GF-D8 (cell line): ENCODE measurements around the gene PBRM1.
"Not testable (repeated sequence)": the region's sequence is repeated elsewhere in the genome, so short reads cannot be mapped to it uniquely, and the experiment has no call there.

ENCODE experiments used
- DNase-seq: peaks from one replicate; lab custom pipeline; 2025; lab: John Stamatoyannopoulos, UW

PBRM1 gene

DNA sequence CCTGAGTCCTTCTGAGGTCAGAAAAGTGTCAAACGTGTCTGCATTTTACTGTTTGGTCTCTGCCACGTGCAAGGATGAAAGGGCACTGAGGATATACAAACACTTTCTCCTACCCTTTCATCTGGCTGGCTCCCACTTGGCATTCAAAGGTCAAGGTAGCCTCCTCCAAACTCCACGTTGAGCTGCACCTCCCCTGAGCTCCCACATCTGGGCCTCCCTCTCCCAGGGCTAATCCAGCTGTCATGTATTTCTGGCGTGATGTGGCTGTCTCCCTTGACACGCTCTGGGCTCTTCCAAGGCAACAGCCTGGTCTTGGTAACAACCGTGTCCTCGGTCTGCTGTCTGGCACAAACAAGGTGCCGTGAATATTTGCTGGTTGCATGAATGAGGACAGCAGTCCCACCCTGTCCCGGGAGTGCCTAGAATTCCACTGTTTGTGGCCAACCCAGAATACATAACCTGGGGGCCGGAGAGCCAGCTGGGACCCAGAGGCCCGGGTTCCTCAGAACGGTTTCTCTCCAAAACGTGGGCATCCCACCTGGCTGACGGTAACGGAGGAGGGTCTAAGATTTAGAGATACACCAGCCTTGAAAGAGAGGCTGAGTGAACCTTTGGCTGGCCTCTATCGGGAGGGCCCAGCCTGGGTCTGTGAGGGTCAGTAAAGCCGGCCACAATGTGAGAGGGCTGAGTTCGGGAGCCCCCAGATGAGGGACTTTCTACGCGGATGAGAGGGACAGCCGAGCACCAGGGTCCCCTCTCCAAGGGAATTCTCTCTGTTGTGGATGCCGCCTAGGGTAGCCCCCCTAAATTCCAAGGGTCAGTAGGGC, 19.1 kb upstream of the PBRM1 start:
- no peak for DNase-seq

DNA sequence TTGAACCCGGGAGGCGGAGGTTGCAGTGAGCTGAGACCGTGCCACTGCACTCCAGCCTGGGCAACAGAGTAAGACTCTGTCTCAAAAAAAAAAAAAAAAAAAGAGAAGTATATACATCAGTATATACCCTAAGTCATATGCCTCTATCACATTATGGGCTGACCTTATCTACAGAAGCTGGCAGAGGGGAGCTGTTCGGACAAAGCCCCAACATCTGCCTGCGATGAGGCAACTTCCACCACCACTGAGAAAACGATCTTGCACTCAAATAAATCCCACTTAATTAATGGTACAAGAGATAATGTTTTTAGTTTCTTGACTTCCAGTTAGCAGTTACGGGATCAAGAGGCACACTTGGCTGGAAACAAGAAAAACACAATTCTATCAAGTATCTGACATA, 17.6 kb upstream of the PBRM1 start:
- DNase-seq, result peak; percentile 38

DNA sequence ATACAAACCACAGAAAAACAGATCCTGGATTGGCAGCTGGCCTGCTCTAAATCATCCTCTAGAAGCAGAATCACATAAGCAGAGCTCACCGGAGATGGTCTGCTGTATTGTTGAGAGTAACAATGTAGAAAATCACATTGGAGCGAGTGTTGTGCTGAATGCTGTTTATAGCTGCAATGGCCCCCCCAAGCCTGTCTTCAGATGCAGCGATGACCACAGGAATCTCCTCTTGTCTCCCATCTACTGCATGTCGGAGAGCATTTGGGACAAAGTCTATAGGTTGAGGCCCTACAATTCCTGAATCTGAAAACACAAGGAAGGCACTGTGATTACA, 11.9 kb upstream of the PBRM1 start:
- DNase-seq, result no peak

DNA sequence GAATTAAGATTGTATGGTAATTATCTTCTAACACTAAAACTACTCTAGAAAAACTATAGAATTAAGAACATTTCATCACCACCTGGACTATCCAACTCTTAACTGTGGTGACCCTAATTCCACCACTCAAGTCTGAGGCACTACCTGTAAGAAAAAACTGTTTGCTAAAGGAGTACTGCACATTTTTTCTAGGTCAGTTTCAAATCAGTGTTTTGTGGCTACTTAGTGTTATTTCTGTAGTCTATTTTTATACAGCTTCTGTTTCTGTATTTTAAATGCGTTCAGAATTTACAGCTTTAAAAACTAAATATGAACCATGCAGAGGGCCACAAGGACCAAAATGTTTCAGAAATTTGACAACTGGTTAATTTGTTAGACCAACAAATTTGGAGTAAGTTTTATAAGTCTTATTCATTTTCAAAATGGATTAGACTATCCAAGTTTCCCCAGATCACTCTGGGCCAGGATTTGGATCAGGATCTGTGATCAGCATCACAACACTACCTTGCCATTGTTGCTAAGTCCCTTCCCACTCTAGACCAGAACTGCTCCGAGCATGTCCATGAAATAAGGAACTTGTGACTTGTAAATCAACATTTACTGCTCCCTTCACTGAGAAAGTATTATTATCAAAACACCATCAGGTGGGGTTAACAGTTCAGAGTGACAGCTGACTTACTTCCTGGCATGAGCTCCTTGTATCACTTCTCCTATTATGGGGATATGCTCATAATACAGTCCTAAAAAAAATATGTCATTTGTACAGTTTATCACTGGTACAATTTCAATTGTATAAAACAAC, 11.3 kb upstream of the PBRM1 start:
- no peak for DNase-seq

DNA sequence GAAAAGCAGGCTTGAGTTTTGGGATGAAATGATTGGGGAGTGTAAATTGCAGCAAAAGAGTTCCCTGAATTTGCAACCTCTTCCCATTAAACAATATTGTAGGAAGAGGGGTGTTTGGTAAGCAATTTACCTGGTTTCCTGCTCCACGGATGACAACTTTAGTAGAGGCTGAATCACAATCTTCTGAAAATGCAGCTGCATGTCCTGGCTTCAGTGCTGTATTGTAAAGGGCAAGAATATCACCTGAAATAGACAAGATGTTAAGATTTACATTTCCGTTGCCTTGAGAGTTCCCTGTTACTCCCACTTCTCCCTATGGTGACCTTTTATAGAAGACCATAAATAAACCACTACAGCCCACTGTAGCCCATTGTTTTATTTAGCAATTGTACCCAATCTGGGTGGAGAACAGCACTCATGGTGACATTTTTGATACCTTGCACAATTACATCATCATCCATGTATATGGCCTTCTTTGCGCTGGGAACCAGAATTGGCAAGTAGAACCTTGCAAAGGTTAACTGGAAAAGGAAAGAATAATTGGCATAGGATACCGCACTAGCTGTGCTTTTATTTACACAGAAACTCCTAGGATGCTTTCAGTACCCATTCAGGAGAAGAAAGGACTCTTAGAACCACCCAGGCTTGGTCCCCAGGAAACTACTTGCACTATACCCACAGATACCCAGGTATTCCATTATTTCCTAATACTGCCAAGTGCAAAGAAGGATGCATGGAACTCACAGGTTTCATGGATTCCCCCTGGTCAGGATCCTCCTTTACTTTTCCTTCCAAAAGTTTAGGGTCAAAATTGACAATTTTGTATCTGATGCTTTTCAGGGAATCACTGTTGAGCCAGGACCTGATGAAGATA, 10.3 kb upstream of the PBRM1 start:
- DNase-seq, result no peak

DNA sequence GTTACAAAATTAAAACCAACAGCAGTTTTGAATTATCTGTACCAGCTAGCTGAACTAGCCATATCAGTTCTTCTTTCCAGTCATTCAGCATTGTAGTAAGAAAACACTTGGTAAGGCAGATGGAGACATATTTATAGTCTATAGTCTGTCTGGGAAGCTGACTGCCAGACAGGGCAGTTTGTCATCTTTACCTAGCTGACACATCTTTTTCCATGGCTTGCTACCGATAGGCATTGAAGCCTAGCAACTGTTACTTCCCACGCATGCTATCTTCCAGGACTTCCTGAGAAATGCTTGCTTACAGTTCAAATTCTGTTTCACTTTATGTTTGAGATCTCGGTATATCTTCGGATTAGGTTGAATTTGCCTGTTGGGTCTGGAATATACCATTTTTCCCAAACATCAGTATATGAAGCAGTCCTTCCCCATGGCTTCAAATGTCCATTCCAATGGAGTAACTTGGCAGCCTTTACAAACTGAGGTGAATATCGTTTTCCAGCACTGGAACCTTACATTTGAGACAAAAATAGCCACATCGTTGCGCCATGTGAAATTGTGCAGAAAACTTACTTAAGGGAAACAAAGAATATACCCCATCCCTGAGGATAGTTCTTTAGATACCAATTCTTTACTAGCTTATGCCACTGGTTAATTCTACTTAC, 8.9 kb upstream of the PBRM1 start:
- no peak for DNase-seq

DNA sequence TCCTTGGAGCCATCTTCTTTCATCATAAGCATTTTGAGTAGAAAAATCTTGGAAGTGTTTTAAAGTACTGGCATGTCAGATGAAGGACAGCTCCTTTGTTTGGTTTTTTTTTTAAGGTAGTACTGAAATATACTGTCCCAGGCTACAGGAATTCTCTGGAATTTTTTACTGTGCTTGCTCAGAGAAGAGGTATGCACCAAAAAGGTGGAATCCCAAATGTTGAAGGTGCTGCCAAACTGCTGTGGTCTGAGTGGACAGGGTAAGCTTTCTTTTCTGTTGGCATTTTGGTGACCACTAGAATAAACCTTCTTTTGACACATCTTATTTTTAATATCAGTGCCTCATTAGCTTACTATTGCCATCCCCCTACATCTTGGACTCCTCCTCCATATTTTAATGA, 7.4 kb upstream of the PBRM1 start:
- DNase-seq, result no peak

DNA sequence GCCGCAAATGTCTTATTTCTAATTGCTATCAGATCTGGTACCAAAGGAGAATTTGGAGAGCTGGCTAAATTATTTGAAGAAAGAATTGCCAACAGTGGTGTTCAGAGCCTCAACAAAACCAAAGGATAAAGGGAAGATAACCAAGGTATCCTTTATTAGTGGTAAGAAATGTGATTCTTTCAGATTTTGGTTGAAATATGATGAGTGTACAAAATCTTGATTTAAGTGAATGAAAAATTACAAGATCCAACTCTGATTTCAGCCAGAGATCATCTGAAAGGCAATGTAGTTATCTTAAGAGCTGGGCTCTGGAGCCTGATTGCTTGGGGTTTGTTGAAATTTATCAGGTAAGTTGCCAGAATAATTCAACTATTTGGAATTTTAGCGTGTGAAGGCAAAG, 4.8 kb upstream of the PBRM1 start:
- DNase-seq, result no peak

DNA sequence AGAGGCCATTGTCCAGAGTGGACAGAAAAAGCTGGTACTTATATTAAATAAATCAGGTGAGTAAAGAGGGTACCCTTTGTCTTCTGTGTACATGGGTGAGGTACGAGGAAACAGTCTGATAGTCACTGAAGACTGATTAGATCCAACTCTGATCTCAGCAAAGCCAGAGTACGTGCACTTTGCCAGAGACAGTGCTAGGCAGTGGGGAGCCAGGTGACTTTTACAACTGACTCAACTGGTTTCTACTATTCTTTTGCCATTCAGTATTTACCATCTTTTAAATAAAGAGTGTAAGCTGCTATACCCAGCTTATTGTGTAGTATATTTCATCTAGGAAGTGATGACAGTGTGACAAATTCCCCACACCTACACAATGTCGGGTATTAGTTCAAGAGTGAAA, 3.4 kb upstream of the PBRM1 start:
- no peak for DNase-seq

DNA sequence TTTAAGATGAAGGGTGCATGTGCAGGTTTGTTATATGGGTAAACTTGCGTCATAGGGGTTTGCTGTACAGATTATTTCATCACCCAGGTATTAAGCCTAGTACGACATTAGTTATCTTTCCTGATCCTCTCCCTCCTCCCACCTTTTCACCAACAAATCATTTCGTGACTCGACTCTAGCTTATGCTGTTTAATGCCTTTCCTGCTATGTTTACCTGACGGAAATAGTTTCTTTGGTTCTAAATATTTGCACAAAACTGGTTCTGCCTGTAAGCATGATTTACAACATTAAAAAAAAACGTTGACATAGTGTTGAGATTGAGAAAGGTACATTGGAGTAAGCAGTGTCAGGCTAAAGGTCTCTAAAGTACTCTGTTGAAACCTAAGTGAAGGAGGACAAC, 2.6 kb upstream of the PBRM1 start:
- no peak for DNase-seq

DNA sequence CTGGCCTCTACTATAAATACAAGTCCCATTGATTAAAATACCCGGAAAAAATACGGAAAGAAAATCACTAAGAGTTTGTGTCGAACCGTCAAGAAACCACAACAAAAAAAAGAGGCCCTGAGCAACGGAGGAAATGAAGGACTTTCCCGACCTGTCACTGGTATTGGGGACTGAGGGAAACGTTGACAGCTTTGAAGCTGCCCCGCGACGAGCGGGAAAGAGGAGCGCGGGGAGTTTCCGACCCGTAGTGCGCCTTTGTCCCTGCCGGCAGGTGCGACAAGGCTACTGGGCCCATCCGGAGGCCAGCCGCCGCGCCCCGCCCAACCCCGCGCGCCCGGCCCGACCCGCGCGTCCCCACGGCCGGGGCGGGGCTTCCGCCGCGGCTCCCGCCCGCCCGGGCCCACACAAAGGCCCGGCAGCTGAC, 416 bp downstream of the PBRM1 start:
- peak; percentile 49 for DNase-seq

DNA sequence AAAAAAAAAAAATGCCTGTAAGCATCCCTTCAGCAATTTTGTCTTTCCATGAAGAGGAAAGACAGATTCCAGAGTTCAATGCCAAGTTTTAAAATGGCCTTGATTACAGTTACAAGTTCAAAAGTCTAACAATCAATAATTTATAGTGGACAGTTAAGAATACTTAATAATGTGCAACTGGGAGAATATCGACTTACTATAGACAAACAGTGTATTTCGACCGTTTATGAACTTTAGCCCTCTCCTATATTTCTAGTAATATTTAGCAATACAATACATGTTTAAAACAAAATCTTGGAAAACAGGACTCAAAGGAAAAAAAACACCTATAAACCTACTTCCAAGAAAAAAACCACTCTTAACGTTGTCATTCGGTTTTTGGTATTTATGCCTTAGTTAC, 1.5 kb downstream of the PBRM1 start:
- no peak for DNase-seq

DNA sequence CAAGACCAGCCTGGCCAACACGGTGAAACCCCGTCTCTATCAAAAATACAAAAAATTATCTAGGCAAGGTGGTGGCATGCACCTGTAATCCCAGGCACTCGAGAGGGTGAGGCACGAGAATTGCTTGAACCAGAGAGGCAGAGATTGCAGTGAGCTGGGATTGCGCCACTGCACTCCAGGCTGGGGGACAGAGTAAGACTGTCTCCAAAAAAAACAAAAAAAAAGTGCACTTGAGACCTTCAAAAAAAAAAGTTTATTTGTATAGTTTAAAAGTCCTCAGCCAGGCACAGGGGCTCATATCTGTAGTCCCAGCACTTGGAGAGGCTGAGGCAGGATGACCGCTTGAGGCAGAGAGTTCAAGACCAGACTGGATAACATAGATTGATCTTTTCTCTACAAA, 2.1 kb downstream of the PBRM1 start:
- no peak for DNase-seq

DNA sequence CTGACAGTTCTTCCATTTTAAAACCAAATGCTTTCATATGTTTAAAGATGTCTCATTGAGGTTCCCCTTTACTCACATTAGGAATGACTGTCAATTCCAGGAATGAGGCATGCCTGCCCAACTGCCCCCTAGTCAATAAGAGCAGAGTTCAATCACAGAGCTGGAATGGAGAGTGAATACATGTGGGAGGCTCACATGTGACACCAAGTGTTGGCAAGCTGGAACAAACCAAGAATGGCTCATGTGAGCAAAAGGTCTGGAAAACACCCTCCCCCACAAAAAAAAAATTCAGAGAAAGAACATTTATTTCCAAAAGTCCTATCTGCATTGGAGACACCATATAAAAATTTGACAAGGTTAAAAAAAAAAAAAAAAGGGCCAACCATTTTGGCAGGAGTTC, 3.7 kb downstream of the PBRM1 start:
- peak; percentile 39 for DNase-seq

DNA sequence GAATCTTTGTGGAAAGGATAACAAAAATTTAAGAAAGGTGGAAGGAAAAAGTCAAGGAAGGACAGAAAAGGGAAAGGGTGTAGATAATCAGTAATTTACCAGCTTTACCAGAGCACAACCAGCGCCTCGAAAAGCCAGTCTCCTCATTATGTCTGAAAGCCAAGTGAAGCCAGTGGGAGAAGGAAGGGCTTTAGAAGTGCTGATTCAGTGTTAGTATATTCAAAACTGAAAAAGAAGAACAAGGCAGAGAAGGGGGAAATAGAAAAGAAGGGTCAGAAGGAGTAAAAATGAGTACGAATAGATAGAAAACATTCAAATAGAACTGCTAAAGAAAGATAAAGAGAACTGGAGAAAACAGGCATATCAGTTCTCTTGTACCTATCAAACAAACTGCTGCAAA, 4.1 kb downstream of the PBRM1 start:
- no peak for DNase-seq

DNA sequence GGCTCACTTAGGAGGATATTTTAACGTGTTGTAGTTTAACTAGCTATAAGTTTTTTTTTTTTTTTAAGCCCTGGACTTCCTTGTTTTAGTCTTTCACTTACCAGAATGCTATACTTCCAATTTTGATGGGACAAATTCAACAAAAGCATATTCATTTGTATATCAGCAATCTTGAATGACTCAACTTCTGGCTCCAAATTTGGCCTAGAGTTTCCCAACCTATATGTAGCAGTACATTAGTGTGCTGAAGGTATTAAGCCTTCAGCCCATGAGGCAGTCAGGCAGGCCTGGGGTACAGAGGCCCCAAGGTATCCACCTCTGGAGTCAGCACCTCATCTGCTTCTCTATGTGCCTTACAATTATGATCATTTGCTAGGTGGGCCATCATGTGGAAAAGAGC, 5.9 kb downstream of the PBRM1 start:
- DNase-seq, result no peak

DNA sequence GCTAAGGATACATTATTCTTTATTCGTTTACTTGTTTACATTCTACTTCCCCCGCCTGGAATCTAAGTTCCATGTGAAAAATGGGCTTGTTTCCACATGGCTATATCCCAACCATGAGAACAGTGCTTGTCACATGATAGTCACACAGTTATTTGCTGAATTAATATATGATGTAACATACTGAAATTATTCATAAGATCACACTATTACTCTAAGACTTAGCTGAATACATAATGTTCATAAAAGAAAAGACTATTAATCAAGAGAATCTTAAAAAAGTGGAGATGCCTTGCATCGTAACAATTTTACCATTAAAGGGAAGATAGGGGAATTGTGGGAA, 6.5 kb downstream of the PBRM1 start:
- no peak for DNase-seq

DNA sequence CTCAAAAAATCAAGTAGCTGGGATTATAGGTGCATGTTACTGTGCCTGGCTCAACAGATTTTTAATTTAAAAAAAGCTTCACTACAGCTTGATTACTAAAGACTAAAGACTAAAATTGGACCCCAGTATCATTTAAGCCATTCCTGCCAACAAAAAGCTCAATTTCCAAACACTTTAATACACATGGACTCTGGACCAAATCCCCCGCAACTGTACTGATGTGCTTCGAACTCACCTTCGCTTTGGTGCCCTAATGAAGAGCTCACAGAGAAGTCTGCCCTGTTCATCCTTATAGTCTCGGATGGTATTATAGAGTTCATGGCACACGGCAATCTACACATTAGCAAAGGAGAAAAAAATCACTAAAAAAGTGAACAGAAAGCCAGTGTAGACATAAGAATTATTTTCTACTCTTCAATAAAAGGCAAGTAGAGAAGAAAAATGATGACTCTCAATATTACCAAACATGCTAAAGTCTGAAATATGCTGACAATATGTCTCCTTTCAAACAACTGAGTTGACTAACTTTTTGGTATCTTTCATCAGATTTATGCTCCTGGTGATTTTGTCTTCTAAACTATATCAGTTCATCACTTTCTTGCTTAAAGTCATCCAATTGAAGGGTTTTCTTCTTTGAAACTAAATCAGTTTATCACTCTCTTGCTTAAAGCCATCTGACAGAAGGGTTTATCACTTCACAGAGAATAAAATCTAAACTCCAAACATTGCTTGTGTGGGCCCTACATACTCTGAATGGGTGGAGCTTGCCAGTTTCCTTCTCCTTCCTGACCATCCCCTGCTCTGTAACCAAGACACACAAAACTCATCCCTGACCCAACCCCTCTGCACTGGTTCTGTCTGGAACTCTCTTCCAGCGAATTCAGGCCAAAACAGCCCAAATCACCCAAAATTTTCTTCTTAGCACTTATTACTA, 7.2 kb downstream of the PBRM1 start:
- DNase-seq, result no peak

DNA sequence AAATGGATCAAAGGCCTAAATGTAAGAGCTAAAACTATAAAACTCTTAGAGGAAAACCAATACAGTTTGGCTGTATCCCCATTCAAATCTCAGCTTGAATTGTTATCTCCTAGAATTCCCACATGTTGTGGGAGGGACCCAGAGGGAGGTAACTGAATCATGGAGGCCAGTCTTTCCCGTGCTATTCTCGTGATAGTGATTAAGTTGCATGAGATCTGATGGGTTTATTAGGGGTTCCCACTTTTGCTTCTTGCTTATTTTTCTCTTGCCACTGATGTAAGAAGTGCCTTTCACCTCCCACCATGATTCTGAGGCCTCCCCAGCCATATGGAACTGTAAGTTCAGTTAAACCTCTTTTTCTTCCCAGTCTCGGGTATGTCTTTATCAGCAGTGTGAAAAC, 9.5 kb downstream of the PBRM1 start:
- not testable (repeated sequence) for DNase-seq

DNA sequence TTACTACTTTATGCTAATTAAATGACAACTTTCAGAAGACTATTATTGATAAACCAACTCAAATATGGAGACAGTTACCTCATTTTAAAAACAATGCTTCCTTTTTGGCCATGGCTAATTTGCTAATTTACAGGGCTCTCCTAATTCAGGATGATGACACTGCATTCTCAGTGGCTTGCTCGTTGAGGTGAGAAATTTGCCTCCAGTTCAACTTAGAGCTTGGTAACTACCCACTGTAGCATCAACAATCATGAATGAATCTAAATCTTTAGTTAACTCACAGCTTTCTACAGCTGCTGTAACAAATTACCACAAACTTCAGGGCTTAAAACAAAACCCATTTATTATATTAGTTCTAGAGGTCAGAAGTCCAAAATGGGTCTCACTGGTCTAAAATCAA, 14.0 kb downstream of the PBRM1 start:
- DNase-seq, result no peak
